ENCODE measurements around the gene MGP.

Gene MGP

DNA sequence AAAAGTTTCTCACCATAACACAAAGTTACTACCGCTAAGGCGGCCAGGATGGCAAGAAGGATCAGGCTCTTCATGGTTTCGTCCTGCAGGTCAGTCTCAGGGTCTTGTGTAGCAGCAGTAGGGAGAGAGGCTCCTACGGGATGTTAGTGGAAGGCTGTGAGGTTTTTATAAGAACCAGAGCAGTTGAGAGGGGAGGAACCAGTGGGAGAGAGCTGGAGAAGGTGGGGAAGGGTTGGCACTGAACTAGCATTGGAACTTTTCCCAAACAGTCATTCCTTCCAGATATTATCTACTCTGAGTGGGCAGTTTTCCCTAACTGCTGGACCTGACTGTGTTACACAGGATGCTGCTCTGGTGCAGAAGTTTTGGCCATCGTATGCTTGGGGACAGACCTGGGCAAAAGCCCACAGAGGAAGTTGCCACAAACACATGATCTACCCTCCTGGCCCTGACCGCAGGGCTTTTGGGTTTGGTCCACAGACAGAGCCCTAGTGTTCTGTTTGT lies at the start of gene MGP:
Gene MGP, minus strand, starts transcription at position 137 of the 504 bp plus-strand sequence. Its CDS starts 63 bp downstream, at position 74.
- DNase-seq: peak; percentile 77

DNA sequence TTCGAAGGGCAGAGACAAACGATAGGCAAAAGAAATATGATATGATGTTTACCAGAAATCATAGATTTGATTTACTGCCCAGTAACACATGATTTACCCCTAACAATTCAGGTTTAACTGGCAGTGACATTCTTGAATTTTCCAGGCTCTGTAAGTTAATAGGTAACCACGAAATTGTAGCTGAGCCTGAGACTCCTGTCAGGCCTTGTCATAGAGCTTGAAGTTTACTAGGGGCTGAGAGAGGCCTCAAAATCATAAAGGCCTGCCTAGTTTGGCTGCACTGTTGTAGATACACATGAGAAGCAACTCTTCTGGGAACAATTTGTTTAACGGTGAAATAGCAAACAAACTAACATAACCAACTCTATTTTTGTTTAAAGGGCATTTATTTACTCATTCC lies 49.4 kb upstream of the MGP start:
- DNase-seq: no peak

DNA sequence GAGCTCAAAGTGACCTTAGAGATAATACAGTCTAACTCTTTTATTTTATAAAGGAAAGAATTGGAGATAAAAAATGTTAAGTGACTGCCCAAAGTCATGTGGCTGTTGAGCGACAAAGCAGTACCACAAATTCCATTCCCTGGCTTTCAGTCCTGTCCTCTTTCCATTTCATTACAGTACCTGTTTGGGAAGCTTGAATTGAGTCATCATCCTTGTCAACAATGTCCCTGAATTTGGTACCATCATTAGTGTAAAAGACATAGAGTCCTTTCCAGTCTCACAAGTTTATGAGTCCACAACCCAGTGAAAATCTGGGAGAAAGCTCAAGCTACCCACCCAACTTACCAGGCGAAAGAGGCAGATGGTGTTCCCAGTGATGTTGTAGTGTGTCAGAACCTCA lies 48.9 kb upstream of the MGP start:
- no peak for DNase-seq

DNA sequence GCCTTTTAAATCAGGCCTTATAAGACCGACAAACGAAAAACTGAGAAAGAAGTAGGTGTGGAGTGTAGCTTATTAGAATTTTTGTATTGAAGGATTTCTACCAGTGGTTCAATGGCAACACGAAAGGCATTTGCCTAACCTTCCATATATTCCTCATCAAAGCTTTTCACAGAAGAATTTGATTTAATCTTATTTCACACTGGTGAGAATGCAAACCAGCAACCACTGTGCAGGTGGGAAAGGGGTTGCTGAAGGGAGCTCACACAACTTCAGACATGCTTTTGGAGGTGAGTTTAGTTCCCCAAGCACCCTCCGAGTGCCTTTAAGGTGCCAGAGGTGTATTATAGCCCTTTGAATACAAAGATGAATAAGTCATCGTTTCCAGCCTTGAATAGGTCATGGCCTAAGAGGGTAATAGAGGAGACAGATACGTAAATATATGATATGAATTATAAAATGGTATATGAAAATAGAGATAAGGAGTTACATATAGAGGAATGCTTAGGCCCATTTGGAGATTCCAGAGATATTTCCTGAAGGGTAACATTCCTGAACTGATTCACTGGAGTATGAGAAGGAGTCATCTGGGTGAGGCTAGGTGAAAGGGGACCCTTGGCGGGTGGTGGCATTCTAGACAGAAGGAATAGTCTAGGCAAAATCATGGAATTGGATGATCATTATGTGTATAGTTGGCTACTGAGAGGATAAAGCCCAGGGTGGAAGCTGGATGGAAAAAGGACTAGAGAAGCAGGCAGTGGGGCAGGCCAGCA lies 46.3 kb upstream of the MGP start:
- no peak for DNase-seq

DNA sequence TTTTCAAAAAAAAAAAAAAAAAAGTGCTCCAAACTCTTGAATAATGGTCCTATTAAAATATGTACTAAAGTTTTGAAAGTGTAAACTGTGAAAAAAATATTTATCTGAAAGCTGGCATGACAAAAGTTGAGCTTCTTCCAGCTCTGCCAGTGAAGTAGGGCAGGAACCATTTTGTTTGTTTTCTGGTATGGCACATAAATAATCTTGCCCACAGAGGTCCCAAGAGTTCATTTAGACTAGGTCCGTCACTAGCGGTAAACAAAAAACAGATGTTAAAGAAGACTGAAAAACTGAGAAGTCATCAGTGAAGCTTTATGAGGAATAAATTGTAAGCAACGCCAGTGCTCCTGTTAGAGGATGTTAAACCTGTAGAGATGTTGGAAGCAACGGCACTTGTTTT lies 45.7 kb upstream of the MGP start:
- no peak for DNase-seq

DNA sequence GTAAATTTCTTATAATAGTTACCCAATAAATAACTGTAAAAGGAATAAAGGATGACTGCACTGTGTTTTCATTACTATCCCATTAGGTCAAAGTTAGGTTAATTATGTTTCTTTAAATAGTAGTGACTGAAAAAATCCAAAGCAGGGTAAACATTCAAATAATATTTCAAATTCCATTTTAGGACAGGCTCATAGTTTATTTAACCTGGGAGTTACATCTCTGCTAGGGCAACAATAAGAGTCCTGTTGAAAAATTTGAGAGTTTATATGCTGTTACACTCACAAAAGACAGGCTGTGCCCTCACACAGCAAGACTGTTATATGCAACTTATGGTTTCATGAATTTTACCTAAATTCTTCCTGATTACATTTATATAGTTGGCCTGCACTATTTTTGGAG lies 44.6 kb upstream of the MGP start:
- no peak for DNase-seq

DNA sequence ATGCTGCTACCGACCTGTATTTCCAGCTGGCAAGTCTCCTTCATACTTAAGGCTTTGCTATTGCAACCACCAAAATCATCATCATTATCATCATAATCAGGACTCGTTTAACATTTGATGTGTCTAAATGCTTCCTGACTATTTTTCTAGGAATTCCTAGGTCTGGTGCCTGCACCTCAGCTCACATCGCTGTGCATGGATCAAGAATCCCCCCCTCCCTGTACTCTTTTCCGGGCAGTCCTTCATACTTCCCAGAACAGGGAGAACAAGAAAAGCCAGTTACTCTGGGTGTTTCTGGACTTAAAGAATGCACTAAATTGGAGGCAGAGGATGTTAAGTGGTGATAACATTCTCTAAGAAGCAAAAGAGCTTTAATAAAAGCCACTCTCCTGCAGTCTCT lies 43.3 kb upstream of the MGP start:
- peak; percentile 71 for DNase-seq

DNA sequence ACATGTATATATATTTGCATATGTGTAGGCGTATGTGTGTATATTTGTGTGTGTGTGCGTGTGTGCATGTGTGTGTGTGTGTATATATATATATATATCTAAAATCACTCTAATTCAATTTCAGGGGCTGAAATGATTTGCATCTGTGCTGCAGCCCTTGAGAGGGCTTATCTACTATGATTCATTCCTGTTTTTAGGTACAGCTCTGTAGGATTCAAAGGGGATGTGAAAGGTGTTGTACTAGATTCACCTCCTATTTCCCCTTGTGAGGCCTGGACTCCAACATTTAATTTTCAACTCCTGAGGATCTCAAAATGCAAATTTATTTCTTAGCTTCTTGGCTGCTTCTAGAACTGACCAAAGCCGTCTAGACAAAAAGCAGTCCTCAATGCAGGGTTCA lies 41.6 kb upstream of the MGP start:
- no peak for DNase-seq

DNA sequence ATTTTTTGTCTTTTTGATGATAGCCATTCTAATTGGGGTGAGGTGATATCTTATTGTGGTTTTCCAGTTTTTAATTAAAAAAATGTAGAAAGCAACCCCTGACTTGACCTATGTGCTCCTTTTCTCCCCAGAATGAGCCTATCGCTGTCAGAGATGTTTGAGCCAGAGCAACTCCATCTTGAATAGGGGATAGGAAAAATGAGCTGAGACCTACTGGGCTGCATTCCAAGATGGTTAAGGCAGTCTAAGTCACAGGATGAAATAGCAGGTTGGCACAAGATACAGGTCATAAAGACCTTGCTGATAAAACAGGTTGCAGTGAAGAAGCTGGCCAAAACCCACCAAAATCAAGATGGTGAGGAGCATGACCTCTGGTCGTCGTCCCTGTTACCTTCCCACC lies 38.9 kb upstream of the MGP start:
- DNase-seq: no peak

DNA sequence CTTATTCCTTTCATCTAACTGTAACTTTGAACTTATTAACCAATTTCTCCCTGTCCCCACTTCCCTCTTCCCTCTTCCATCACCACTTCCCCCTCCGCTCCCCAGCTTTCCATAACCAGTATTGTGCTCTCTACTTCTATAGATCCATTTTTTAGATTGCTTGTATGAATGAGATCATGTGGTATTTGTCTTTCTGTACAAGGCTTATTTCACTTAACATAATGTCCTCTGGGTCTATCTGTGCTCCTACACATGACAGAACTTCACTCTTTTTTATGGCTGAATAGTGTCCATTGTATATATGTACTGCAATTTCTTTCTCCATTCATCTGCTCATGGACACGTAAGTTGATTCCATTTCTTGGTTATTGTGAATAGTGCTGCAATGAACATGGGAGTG lies 38.3 kb upstream of the MGP start:
- DNase-seq: no peak

DNA sequence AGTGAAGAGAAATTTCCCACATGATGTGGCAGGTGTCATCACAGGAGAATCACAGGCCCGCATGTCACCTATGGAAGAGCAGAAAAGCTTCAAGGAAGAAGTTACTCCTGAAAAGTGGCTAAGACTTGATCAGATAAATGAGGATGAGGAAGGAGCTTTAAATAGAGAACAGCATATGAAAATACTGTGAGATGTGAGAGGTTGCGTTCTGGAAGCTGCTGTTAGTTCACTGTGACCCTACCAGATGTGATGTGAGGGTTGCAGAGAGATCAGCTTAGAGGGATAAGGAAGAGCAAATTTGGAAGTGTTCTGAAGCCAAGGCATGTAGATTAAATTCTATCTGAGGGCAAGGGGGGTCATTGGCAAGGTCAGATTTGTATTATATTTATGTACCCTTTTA lies 35.6 kb upstream of the MGP start:
- DNase-seq: no peak

DNA sequence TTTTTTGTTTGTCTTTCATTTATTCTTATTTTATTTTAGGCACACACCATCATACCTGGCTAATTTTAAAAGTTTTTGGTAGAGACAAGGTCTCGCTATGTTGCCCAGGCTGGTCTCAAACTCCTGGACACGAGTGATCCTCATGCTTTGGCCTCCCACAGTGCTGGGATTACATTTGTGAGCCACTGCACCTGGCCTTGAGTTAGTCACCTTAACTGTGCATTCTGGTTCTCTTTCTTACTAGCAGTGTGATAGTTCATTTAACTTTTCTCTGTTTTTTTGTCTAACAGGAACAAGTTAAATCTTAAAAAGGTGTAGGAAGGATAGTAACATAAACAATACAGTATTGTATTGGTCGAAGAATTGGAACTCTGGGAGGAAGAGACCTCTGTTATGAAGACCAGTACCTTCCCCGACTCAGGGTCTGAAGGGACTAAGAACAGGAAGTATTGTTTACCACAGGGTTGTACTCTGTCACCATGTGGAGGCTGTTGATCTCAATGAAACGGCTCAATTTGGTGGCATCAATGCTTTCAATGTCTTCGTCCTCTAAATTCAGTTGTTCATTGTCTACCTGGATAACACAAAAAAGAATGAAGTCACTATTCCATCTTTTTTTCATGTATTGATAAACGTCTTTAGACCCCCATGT lies 34.9 kb upstream of the MGP start:
- DNase-seq: no peak

DNA sequence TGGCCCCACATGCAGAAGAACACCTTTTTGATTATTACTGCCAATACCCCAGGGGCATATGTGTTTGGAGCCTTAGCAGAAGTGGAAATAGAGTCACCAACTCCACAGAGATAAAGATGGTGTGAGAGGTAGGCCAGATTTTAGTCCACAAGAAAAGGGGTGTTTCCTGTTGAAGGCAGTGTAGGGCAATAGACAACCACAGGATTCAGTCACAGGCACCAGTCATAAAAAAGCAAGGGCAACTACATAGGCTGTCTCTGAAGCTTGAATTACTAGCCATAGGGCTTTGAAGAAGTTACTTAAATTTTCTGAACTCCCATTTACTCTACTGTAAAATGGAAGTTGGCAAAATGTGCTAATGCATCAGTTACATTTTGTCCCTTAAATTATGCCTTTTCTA lies 33.8 kb upstream of the MGP start:
- no peak for DNase-seq

DNA sequence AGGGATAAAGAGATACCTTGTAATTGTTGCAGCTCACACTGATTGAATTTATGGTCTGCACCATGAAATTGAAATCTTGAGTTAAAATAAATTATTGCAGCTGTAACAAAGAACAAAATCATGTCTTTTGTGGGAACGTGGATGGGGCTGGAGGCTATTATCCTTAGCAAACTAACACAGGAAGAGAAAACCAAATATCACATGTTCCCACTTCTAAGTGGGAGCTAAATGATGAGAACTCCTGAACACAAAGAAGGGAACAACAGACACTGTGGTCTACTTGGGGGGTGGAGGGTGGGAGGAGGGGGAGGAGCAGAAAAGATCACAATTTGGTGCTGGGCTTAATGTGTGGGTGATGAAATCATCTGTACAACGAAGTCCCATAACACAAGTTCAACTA lies 30.1 kb upstream of the MGP start:
- DNase-seq: no peak

DNA sequence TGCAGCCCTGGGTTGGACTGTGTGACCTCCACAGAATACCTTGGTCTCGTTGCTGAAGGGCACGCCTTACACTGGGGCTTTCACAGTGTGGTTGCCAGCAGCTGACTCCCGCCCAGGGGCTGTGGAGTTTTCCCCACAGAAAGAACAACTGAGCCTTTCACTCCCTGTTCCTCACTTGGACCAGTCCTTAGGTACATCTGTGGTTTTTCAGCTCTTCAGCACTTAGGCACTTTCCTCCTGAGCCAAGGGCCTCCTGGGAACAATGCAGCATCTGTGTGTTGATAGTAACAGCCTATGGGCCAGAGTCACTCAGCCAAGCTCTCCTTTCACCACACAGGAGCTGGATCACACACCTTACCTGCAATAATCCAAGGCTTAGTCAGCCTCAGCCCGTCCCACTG lies 27.7 kb upstream of the MGP start:
- DNase-seq: peak; percentile 60

DNA sequence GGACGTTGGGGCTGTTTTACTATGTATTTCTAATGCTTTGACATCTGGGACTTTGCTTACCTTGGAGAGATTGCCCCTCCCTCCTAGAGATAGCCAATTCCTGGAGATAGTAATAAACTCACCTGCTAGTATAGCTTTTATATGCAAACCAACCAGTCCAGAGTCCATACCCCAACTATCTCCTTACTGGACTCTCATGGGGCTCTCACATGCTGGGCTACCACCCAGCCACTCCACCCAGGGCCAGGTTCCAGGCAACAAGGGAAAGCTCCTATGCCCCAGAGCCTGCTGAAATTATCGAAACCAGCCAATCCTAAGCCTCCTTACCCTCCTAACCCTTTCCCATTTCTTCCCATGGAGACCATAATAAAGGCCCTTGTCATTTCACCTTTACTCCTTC lies 25.5 kb upstream of the MGP start:
- no peak for DNase-seq

DNA sequence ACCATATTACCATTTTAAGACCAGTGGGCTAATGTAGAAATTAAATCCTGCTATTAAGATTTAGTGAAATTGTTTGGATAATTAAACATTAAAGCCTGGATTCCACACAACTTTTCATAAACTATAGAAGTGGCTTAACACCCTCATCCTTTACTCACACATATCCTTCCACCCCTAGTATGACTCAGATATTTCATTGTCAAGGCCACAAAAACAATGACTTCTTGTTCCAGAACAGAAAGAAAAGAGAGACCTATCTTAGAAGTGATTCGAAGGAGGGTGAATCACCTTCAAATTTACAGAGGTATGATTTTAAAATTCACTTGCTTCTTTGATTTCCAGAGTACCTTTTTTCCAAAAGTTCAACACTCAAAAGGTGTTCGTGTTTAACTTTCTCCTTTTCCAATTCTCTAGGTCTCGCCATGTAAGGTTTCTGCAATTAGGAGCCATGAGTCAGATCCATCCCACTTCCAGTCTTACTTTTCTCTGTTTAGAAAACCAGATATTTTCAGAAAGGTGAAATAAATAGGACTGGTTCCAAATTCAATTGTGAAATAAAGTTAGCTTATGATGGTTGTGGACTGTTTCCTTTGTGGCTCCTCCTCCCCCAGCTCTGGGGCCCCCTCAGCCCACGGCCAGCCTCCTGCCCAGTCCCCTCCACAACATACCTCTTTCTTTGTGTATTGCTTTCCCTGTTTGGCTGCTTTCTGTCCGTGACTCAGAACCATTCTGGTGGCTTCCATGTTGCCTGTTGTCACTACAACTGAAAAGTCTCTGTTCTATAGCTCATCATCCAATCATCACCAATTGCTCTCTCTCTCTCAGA lies 24.6 kb upstream of the MGP start:
- no peak for DNase-seq

DNA sequence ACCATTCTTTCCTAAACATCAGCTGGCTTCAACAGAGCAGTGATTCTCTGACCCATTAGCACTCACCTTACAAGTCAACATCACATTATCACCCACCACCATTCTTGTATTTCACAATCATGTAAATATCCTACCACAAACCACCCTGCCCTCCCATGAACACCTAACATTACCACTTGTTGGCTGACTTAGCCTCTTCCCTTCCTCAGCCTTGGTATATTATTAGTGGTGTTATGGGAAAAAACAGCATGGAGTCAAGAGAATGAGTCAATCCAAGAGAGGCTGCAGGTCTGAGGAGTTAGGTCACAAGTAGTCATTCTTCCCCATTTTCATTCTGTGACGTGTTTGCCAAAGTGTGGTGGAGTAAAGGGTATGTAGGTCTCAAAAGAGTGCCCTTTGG lies 22.3 kb upstream of the MGP start:
- no peak for DNase-seq

DNA sequence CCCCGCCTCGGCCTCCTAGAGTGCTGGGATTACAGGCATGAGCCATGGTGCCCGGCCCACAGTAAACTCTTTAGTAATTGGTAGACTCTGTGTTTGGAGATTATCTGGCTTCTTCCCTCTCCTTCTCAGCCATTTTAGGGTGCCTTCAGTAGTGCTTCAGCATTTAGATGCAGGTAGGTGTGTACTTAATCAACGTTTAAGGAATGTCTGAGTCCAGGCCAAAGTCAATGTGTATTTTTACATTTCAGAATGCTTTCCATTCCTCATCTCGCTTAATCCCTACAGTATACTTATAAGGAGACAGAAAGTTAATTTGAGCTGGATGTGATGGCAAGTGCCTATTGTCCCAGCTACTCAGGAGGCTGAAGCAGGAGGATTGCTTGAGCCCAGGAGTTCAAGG lies 20.5 kb upstream of the MGP start:
- DNase-seq: no peak

DNA sequence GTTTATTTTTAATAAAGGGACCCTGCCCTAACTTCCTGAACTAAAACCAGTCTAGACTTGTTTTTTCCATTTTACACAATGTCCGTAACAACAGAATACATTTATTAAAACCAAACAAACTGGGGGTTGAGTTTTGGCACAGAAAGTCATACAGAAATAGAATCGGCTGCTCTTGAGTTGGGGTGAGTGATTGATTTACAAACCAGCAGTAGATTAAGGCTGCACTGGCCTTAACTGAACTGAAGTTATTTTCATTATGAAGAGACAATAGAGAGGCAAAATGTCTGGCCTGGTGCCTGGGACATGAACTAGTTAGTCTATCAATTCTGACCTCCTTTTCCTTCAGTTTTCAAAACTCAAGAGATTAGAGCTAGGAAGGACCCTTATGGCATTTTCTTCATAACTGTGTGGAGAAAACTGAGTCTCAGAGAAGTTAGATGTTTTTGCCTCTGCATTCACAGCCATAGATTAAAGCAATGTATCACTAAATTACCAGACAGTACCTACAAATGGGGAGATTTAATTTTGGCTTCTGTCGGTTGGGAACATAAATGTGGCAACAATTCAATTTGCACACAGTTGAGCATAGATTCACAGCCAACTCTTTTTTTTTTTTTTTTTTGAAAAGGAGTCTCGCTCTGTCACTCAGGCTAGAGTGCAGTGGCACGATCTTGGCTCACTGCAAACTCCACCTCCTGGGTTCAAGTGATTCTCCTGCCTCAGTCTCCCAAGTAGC lies 19.8 kb upstream of the MGP start:
- DNase-seq: no peak

DNA sequence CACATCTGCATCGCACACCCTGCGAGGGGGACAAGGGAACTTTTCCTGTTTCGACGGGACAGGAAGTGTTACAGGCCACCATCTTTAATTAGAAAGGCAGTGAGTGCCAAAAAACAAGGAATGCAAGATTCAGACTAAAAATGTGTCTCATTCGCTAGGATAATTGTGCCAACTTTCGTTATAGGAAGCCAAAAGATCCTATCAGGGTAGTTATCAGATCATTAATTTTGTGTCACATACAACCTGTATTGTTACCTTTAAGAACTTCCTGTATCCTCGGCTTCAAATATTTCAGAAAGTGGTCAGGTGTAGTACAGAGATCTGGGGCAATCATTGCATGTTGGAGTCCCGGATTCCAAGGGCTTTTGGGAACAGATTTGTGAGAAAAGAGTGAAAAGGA lies 19.2 kb upstream of the MGP start:
- no peak for DNase-seq

DNA sequence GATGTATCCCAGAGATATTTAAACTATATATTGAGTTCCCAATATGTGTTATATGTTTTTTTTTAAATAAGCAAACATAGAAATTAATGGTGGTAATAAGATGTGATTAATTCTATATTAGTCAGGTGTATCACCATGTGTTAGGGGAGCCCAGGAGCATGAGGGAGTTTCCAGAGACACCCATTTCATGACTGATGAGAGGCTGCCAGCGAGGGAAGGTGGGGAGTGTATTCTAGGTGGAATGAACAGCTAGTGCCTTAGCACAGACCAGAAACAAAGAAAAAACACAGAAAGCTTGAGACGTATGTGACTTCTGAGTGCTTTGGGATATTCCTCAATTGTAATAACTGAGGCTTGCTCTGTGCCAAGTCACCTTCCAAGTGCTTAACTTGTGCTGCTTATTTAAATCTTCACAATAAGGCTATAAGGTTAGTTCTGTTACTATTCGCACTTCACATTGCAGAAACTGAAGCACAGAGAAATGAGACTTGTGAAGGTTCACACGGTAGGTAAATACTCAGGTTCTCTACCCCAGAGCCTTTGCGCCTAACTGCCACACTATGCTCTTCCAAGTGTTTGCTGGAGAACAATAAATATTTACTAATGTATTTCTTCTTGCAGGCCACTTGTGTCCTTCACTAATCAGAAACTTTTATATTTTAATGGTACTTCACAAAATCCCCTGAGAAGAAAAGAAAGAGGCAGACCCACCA lies 17.9 kb upstream of the MGP start:
- no peak for DNase-seq
